ENCODE measurements around the gene HOXA9. TPM values are rescaled to one million over a fixed set of nuclear protein-coding genes. Genes with fewer than 3 reads are reported as not detected.

The HOXA9 gene
- total RNA-seq, 1 experiment from 2014 or later, result 16.7 TPM

GRCh38 chr7:27152816-27153442 is 12.4 kb downstream of the HOXA9 start:
- Mint-ChIP-seq H3K36me3 (ENCODE audit: insufficient read depth, unreplicated experiment) (peaks cover 27% of the 10 kb centered on the region), H3K9me3 (ENCODE audit: unreplicated experiment) (no peaks in the 10 kb centered on the region), H3K4me1 (ENCODE audit: low read depth, unreplicated experiment) (no peaks in the 10 kb centered on the region), H3K4me3 (ENCODE audit: unreplicated experiment) (no peak overlapping the region), H3K27me3 (ENCODE audit: insufficient read depth, unreplicated experiment) (no peaks in the 10 kb centered on the region), H3K27ac (ENCODE audit: unreplicated experiment) (no peak overlapping the region)
- peaks cover 22% of the 10 kb centered on the region for H3K4me1 ChIP-seq
- POLR2A ChIA-PET, result no interaction called here
- CTCF ChIA-PET, result interaction anchor here (1.1 kb wide), 1 partner anchor 8 kb away, joined by 5 read pairs; no protein-coding TSS in a partner anchor
- no peaks in the 10 kb centered on the region; the same call in 1 of the 2 replicates for H3K36me3 ChIP-seq (ENCODE audit: control insufficient read depth, insufficient read depth, low read length)
- peak in 1 of 2 experiments; percentile 18 for DNase-seq
- H3K27me3 ChIP-seq (replicated peaks; ENCODE audit: control insufficient read depth, insufficient read depth, low read length), result no peaks in the 10 kb centered on the region
- BruUV-seq (replicated peaks), result no TSS peak
- no peak for TF ChIP-seq CTCF (IDR thresholded peaks at IDR 0.05; ENCODE audit: insufficient read depth in 1 of 2, low read depth in 1 of 2, low read length in 1 of 2, severe bottlenecking in 1 of 2, unreplicated experiment in 1 of 2)
- intact Hi-C loops (cut with micrococcal nuclease; ENCODE audit: unreplicated experiment), result no loop called here
- no peaks in the 10 kb centered on the region for H3K9me3 ChIP-seq
- H3K4me3 ChIP-seq (ENCODE audit: low read depth, low read length), result no peak overlapping the region

GRCh38 chr7:27151931-27152815 is 13.2 kb downstream of the HOXA9 start, which contains the start of gene HOXA3:
Gene HOXA3, minus strand, starts transcription at chr7:27152583. Its CDS starts 41,943 bp downstream, at chr7:27110640.
- peak within 1 kb of the TSS; percentile 68 for H3K4me3 ChIP-seq (ENCODE audit: low read depth, low read length)
- ChIA-PET POLR2A (interaction anchor here (0.6 kb wide), 1 partner anchor 281 kb away, joined by 4 read pairs; no protein-coding TSS in a partner anchor), CTCF (interaction anchor here (0.6 to 1.1 kb wide), 4 partner anchors 9 to 469 kb away, joined by 3 to 5 read pairs (median 3); no protein-coding TSS in a partner anchor)
- Mint-ChIP-seq H3K27me3 (ENCODE audit: insufficient read depth, unreplicated experiment) (no peaks in the 10 kb centered on the region), H3K4me3 (ENCODE audit: unreplicated experiment) (peak within 1 kb of the TSS; percentile 94), H3K27ac (ENCODE audit: unreplicated experiment) (peak within 1 kb of the TSS; percentile 82), H3K36me3 (ENCODE audit: insufficient read depth, unreplicated experiment) (peaks cover 27% of the 10 kb centered on the region), H3K9me3 (ENCODE audit: unreplicated experiment) (no peaks in the 10 kb centered on the region), H3K4me1 (ENCODE audit: low read depth, unreplicated experiment) (no peaks in the 10 kb centered on the region)
- intact Hi-C loops (cut with micrococcal nuclease; ENCODE audit: unreplicated experiment), result loop anchor here (1.0 kb wide), 1 partner anchor 9 kb away; no protein-coding TSS in a partner anchor
- no peaks in the 10 kb centered on the region for H3K9me3 ChIP-seq
- no peak for TF ChIP-seq CTCF (IDR thresholded peaks at IDR 0.05; ENCODE audit: insufficient read depth in 1 of 2, low read depth in 1 of 2, low read length in 1 of 2, severe bottlenecking in 1 of 2, unreplicated experiment in 1 of 2)
- H3K4me1 ChIP-seq, result peaks cover 25% of the 10 kb centered on the region
- H3K27me3 ChIP-seq (replicated peaks; ENCODE audit: control insufficient read depth, insufficient read depth, low read length), result no peaks in the 10 kb centered on the region
- no TSS peak for BruUV-seq (replicated peaks)
- no peaks in the 10 kb centered on the region; the same call in 1 of the 2 replicates for H3K36me3 ChIP-seq (ENCODE audit: control insufficient read depth, insufficient read depth, low read length)
- DNase-seq, result peak in 1 of 2 experiments; percentile 24

Measured in Caco-2 (cell line).